Bronchial epithelial cell (primary cell): ENCODE measurements around the gene FOXO3. TPM values are rescaled to one million over a fixed set of nuclear protein-coding genes. Genes with fewer than 3 reads are reported as not detected.

Experiments used
- DNase-seq: peaks from one replicate; pipeline ENCODE4 v3.0.0-alpha.2; 2010; ENCODE audit warnings: low read depth
- FAIRE-seq: peaks from 2 replicates; lab custom pipeline; 2011; peaks lifted over from hg19 to GRCh38; lab: Jason Lieb, UNC
- H3K27me3 ChIP-seq: 2 replicates; pipeline ENCODE4 v1.5.1; 2011; ENCODE audit warnings: low read length; ENCODE audit not compliant: control insufficient read depth, insufficient read depth
- H3K36me3 ChIP-seq: 2 replicates; pipeline ENCODE4 v1.5.1; 2011; ENCODE audit warnings: low read length; ENCODE audit not compliant: control insufficient read depth, insufficient read depth
- H3K4me3 ChIP-seq: 2 replicates; pipeline ENCODE4 v1.5.1; 2011; ENCODE audit warnings: mild to moderate bottlenecking, low read depth, low read length, control low read depth
- CTCF ChIP-seq: IDR thresholded peaks from 2 replicates; pipeline ENCODE4 v1.5.1; 2011; ENCODE audit warnings: mild to moderate bottlenecking, moderate library complexity, low read length, control low read depth, inconsistent platforms; ENCODE audit not compliant: insufficient read depth, severe bottlenecking
- total RNA-seq: library from RNA; depleted of rRNA; stranded (reverse); fragments of >200 nt; gene quantifications from 2 replicates; pipeline ENCODE4 v1.2.1, GENCODE V29; 2014

FOXO3 gene
- total RNA-seq, 1 donor from 2014 or later: 28.7 TPM

GRCh38 chr6:108623995-108624394, 63.3 kb downstream of the FOXO3 start:
- DNase-seq (no peak), FAIRE-seq (no peak)
- no peaks in the 10 kb centered on the region for H3K36me3 ChIP-seq
- no peak overlapping the region for H3K4me3 ChIP-seq
- no peaks in the 10 kb centered on the region for H3K27me3 ChIP-seq
- no peak for TF ChIP-seq CTCF

GRCh38 chr6:108625581-108625980, 64.9 kb downstream of the FOXO3 start:
- H3K27me3 ChIP-seq: no peaks in the 10 kb centered on the region
- DNase-seq (no peak), FAIRE-seq (no peak)
- no peaks in the 10 kb centered on the region for H3K36me3 ChIP-seq
- no peak overlapping the region for H3K4me3 ChIP-seq
- no peak for TF ChIP-seq CTCF

GRCh38 chr6:108626777-108627176, 66.1 kb downstream of the FOXO3 start:
- TF ChIP-seq CTCF: no peak
- DNase-seq: no peak
- Histone ChIP-seq H3K27me3 (no peaks in the 10 kb centered on the region), H3K4me3 (no peak overlapping the region), H3K36me3 (no peaks in the 10 kb centered on the region)
- no peak for FAIRE-seq

- FAIRE-seq (no peak), DNase-seq (peak; percentile 22)
- Histone ChIP-seq H3K27me3 (no peaks in the 10 kb centered on the region), H3K4me3 (no peak overlapping the region), H3K36me3 (no peaks in the 10 kb centered on the region)
- no peak for TF ChIP-seq CTCF
Observed at GRCh38 chr6:108627692-108628550, 67.2 kb downstream of the FOXO3 start.

- no peak overlapping the region for H3K4me3 ChIP-seq
- FAIRE-seq (no peak), DNase-seq (peak; percentile 52)
Observed at GRCh38 chr6:108630050-108630714, 69.5 kb downstream of the FOXO3 start.

More at GRCh38 chr6:108630050-108630714, 69.5 kb downstream of the FOXO3 start:
- TF ChIP-seq CTCF: no peak
- H3K27me3 ChIP-seq: no peaks in the 10 kb centered on the region
- no peaks in the 10 kb centered on the region for H3K36me3 ChIP-seq
